ENCODE measurements around the gene ING1. TPM values are rescaled to one million over a fixed set of nuclear protein-coding genes. Genes with fewer than 3 reads are reported as not detected.

The ING1 gene
- total RNA-seq, 2 donors from 2014 or later = 11.6 to 26.3 TPM

DNA sequence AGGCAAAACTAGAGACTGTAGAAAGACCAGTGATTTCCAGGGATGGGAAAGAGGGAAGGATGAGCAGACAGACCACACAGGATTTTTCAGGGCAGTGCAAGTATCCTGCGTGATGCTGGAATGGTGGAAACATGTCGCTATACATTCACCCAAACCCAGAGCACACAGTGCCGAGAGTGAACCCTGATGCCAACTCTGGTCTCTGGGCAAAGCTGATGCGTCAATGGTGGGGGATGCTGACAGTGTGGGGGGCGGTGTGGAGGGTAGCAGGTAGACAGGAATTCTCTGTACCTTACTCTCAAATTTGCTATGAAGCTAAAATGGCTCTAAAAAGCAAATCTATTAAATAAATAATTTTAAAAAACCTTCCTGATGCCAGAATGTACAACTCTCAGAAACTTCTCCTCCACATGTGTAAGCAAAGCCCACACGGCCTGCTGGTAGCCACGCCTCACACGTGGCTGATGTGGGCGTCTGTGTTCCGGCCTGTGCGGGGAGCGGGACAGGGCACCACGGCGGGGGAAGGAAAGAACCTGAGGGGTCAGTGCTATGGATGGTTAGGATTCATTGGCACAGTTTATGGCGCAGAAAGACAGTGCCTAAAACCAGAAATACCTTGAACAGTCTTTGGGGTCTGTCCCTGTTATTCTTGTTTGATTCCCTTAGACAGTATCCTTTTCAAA is 31.5 kb upstream of the ING1 start:
- no peak for DNase-seq (ENCODE audit: low spot score)
- no peak overlapping the region for H3K4me3 ChIP-seq

DNA sequence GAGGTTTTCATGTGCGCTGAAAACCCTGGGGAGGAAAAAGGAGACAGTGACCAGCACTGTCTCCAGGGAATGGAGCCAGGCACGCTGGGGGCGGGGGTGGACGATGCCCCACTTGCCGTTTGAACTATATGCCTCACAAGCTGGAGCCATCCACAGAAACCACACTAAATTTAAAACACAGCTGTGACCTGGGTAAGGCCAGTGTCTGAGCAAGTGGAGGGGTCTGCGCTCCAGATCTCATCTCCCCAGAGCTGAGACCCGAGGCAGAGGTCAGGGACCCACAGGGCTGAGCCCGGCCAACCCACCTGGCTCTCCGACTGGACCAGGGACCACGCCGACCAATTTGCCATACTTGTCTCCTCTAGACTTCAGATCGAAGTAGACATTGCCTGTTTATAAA is 30.8 kb upstream of the ING1 start:
- DNase-seq (ENCODE audit: low spot score) = no peak
- H3K27me3 ChIP-seq (replicated peaks; ENCODE audit: insufficient read depth) = no peaks in the 10 kb centered on the region
- no peaks in the 10 kb centered on the region for H3K9me3 ChIP-seq
- TF ChIP-seq, protein P1, sequence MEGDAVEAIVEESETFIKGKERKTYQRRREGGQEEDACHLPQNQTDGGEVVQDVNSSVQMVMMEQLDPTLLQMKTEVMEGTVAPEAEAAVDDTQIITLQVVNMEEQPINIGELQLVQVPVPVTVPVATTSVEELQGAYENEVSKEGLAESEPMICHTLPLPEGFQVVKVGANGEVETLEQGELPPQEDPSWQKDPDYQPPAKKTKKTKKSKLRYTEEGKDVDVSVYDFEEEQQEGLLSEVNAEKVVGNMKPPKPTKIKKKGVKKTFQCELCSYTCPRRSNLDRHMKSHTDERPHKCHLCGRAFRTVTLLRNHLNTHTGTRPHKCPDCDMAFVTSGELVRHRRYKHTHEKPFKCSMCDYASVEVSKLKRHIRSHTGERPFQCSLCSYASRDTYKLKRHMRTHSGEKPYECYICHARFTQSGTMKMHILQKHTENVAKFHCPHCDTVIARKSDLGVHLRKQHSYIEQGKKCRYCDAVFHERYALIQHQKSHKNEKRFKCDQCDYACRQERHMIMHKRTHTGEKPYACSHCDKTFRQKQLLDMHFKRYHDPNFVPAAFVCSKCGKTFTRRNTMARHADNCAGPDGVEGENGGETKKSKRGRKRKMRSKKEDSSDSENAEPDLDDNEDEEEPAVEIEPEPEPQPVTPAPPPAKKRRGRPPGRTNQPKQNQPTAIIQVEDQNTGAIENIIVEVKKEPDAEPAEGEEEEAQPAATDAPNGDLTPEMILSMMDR (IDR thresholded peaks at IDR 0.05) = no peak
- H3K4me1 ChIP-seq (ENCODE audit: control insufficient read depth in 1 of 2, low read depth in 2 of 2) = no peaks in the 10 kb centered on the region
- ATAC-seq (ENCODE audit: insufficient number of reproducible peaks, low FRiP score, low read depth) = no peak
- H3K36me3 ChIP-seq = peaks cover 51% of the 10 kb centered on the region
- no peak overlapping the region for H3K4me3 ChIP-seq
- no peak overlapping the region for H3K27ac ChIP-seq

More for the DNA sequence above, 31.5 kb upstream of the ING1 start:
- TF ChIP-seq, protein P1 (IDR thresholded peaks at IDR 0.05) = no peak
- no peaks in the 10 kb centered on the region for H3K9me3 ChIP-seq
- ATAC-seq (ENCODE audit: insufficient number of reproducible peaks, low FRiP score, low read depth) = no peak
- H3K27me3 ChIP-seq (replicated peaks; ENCODE audit: insufficient read depth) = no peaks in the 10 kb centered on the region
- H3K4me1 ChIP-seq (ENCODE audit: control insufficient read depth in 1 of 2, low read depth in 2 of 2) = no peaks in the 10 kb centered on the region
- no peak overlapping the region for H3K27ac ChIP-seq
- H3K36me3 ChIP-seq = peaks cover 44% of the 10 kb centered on the region

DNA sequence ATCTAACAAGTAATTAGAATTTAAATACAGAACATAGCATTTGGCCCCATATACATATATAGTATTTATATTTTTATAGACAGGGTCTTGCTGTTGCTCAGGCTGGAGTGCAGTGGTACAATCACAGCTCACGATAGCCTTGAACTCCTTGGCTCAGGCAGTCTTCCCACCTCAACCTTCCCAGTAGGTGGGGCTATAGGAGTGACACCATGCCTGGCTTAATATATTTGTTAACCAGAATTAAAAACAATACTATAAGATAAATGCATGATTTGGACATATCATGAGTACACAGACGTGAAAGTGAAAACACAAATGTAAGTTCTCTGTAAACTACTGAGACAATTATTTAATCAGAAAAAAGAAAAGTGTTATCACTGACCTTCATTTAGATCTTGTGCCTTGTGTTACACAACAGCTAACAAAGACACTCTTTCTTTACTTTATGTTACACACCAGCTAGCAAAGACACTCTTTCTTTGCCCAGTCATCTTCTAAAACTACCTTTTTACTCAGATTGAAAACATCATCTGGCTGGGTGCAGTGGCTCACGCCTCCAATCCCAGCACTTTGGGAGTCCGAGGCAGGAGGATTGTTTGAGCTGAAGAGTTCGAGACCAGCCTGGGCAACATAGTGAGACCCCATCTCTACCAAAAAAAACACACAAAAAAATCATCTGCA is 30.2 kb upstream of the ING1 start:
- no peak for DNase-seq (ENCODE audit: low spot score)
- Histone ChIP-seq H3K4me1 (ENCODE audit: control insufficient read depth in 1 of 2, low read depth in 2 of 2) (no peaks in the 10 kb centered on the region), H3K36me3 (peaks cover 55% of the 10 kb centered on the region), H3K9me3 (no peaks in the 10 kb centered on the region), H3K4me3 (no peak overlapping the region), H3K27ac (no peak overlapping the region), H3K27me3 (replicated peaks; ENCODE audit: insufficient read depth) (no peaks in the 10 kb centered on the region)
- TF ChIP-seq, protein P1 (IDR thresholded peaks at IDR 0.05) = no peak
- no peak for ATAC-seq (ENCODE audit: insufficient number of reproducible peaks, low FRiP score, low read depth)

DNA sequence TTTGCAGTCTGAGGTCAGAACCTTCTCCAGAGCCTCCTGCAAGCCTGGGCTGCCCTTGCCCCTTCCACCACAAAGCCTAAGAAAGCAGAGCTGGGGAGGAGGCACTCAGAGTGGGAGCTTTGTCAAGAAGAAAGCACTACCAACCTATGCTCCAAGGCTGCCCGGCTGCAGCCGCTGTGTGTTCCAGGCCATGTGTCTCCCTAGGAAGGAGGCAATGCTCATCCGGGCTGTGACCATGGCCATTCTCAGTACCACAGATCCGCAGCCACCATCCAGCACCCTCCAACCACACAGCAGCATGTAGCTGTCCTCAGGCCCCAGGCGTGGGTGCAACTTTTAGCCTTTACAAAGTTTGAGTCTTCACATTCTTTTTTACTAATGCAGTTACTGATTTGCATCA is 29.6 kb upstream of the ING1 start:
- TF ChIP-seq, protein P1 (IDR thresholded peaks at IDR 0.05) = no peak
- H3K4me3 ChIP-seq = no peak overlapping the region
- no peak for ATAC-seq (ENCODE audit: insufficient number of reproducible peaks, low FRiP score, low read depth)
- H3K4me1 ChIP-seq (ENCODE audit: control insufficient read depth in 1 of 2, low read depth in 2 of 2) = no peaks in the 10 kb centered on the region
- H3K27ac ChIP-seq = no peak overlapping the region
- no peak for DNase-seq (ENCODE audit: low spot score)
- peaks cover 52% of the 10 kb centered on the region for H3K36me3 ChIP-seq
- no peaks in the 10 kb centered on the region for H3K9me3 ChIP-seq
- H3K27me3 ChIP-seq (replicated peaks; ENCODE audit: insufficient read depth) = no peaks in the 10 kb centered on the region

DNA sequence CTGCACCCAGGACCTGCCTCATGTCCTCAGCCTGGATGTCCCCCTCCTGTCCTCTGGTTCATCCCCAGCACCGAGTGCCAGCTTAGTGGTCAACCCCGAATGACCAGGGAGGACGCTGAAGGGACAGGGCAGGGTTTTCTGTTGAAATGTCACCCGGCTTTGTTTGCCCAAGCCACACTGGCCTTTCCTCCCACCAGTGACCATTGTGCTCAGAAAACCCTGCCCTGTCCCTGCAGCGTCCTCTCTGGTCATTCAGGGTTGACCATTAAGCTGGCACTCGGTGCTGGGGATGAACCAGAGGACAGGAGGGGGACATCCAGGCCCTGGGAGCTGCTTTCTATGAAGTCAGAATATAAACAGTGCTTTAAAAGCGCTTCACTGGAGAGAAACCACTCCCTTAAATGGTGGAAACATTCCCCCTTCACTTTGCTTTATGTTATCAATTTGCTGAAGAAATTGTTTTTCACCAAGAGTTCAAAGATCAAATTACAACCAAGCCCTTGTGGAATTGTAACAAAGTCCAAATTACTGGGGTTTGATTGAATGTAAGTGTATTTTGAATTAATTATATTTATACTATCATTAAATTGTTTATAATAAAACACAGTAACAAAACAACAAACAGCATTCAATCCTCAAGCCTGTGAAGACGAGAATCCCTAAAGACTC is 29.0 kb upstream of the ING1 start:
- peaks cover 49% of the 10 kb centered on the region for H3K36me3 ChIP-seq
- H3K27me3 ChIP-seq (replicated peaks; ENCODE audit: insufficient read depth) = no peaks in the 10 kb centered on the region
- no peak overlapping the region for H3K4me3 ChIP-seq
- no peak overlapping the region for H3K27ac ChIP-seq
- no peaks in the 10 kb centered on the region for H3K4me1 ChIP-seq (ENCODE audit: control insufficient read depth in 1 of 2, low read depth in 2 of 2)
- ATAC-seq (ENCODE audit: insufficient number of reproducible peaks, low FRiP score, low read depth) = no peak
- no peak for DNase-seq (ENCODE audit: low spot score)
- no peaks in the 10 kb centered on the region for H3K9me3 ChIP-seq
- TF ChIP-seq, protein P1 (IDR thresholded peaks at IDR 0.05) = no peak

Measured in thoracic aorta (tissue), 2 donors.